Neural progenitor cell (in vitro differentiated cells): ENCODE data around the gene MYBBP1A. TPM values are rescaled to one million over a fixed set of nuclear protein-coding genes. Genes with fewer than 3 reads are reported as not detected.
A peak's percentile ranks its signal among the peaks of the same experiment; 100 is the strongest.

ENCODE experiments used
- DNase-seq: peaks from one replicate; pipeline ENCODE4 v3.0.0-alpha.2; 2016; ENCODE audit warnings: low spot score
- H2AFZ ChIP-seq: fragments of 200-600 bp; sonication (generic); replicated peaks from 2 replicates; pipeline ENCODE4 v1.6.1; 2016; ENCODE audit warnings: antibody characterized with exemption
- H3F3A ChIP-seq: fragments of 200-600 bp; sonication (generic); 2 replicates; pipeline ENCODE4 v1.6.1; 2016; ENCODE audit warnings: antibody characterized with exemption, low read depth
- H3K27ac ChIP-seq: fragments of 200-600 bp; sonication (generic); 2 replicates; pipeline ENCODE4 v1.5.1; 2016; ENCODE audit warnings: mild to moderate bottlenecking
- H3K27me3 ChIP-seq: fragments of 200-600 bp; sonication (generic); 2 replicates; pipeline ENCODE4 v1.6.1; 2016; ENCODE audit warnings: mild to moderate bottlenecking, moderate library complexity
- H3K36me3 ChIP-seq: fragments of 200-600 bp; sonication (generic); 2 replicates; pipeline ENCODE4 v1.5.1; 2016
- H3K4me1 ChIP-seq: fragments of 200-600 bp; sonication (generic); 2 replicates; pipeline ENCODE4 v1.6.1; 2016; ENCODE audit warnings: mixed run types
- H3K4me2 ChIP-seq: fragments of 200-600 bp; sonication (generic); 2 replicates; pipeline ENCODE4 v1.6.1; 2016
- H3K4me3 ChIP-seq: fragments of 200-600 bp; sonication (generic); 2 replicates; pipeline ENCODE4 v1.5.1; 2016
- H3K79me2 ChIP-seq: fragments of 200-600 bp; sonication (generic); 2 replicates; pipeline ENCODE4 v1.6.1; 2016; ENCODE audit warnings: low read depth
- H3K9ac ChIP-seq: fragments of 200-600 bp; sonication (generic); 2 replicates; pipeline ENCODE4 v1.6.1; 2016
- H3K9me3 ChIP-seq: fragments of 200-600 bp; sonication (generic); 2 replicates; pipeline ENCODE4 v1.5.1; 2016; ENCODE audit warnings: low read depth
- H4K20me1 ChIP-seq: fragments of 200-600 bp; sonication (generic); 2 replicates; pipeline ENCODE4 v1.6.1; 2016; ENCODE audit warnings: low read depth
- H3K27ac Mint-ChIP-seq: 3 replicates; pipeline ENCODE4 v1.8.0; 2021; ENCODE audit warnings: mixed read lengths
- H3K27me3 Mint-ChIP-seq: 2 replicates; pipeline ENCODE4 v1.8.0; 2022; ENCODE audit warnings: low read depth, mild to moderate bottlenecking, inconsistent platforms, moderate library complexity, mixed read lengths; ENCODE audit not compliant: insufficient read depth
- H3K36me3 Mint-ChIP-seq: 3 replicates; pipeline ENCODE4 v1.8.0; 2021; ENCODE audit warnings: mixed read lengths
- H3K4me1 Mint-ChIP-seq: 3 replicates; pipeline ENCODE4 v1.8.0; 2021; ENCODE audit warnings: mixed read lengths
- H3K4me3 Mint-ChIP-seq: 3 replicates; pipeline ENCODE4 v1.8.0; 2021; ENCODE audit warnings: mild to moderate bottlenecking, moderate library complexity, mixed read lengths
- H3K9me3 Mint-ChIP-seq: 3 replicates; pipeline ENCODE4 v1.8.0; 2020; ENCODE audit warnings: mixed read lengths
- EZH2 ChIP-seq: fragments of 200-600 bp; sonication (generic); IDR thresholded peaks from 2 replicates; pipeline ENCODE4 v1.6.1; 2017; ENCODE audit warnings: antibody characterized with exemption, mild to moderate bottlenecking, moderate library complexity
- EZH2phosphoT487 ChIP-seq: fragments of 200-600 bp; sonication (generic); IDR thresholded peaks from 2 replicates; pipeline ENCODE4 v1.6.1; 2017; ENCODE audit warnings: antibody characterized with exemption
- total RNA-seq: library from RNA; depleted of rRNA; stranded (reverse); fragments of >200 nt; gene quantifications from 2 replicates; pipeline ENCODE4 v1.2.3, GENCODE V29; 2015; ENCODE audit warnings: low replicate concordance
- TF ChIP-seq, protein P1 (sequence below): fragments of 200-600 bp; sonication (generic); IDR thresholded peaks from 2 replicates; pipeline ENCODE4 v1.5.1; 2017; ENCODE audit warnings: antibody characterized with exemption, mild to moderate bottlenecking

Gene MYBBP1A
- total RNA-seq, 1 donor from 2014 or later = 17.4 TPM

DNA sequence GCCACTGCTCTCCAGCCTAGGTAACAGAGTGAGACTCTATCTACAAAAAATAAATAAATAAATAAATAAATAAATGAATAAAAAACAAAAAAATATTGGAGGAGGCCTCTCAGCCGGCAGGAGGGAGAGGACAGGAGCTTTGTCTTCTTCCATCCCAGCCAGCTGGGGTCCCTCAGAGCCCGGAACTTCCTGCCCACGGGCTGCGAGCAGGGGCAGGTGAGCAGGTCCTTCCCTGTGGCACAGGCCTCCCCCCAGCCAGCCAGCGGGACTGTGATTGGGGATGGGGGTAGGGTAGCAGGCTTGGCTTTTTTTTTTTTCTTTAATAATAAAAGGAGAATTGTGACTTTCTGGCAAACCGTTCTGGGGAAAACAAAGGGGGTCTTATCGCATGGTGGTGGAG, 39.2 kb upstream of the MYBBP1A start:
- no peaks in the 10 kb centered on the region for H3K9me3 ChIP-seq
- peak overlapping the region; percentile 23 for H2AFZ ChIP-seq
- peaks cover 7% of the 10 kb centered on the region for H3K4me1 ChIP-seq
- H3K9ac ChIP-seq = no peak overlapping the region
- Mint-ChIP-seq H3K4me1 (peaks cover 19% of the 10 kb centered on the region), H3K27ac (no peak overlapping the region), H3K36me3 (no peaks in the 10 kb centered on the region), H3K9me3 (no peaks in the 10 kb centered on the region), H3K27me3 (peaks cover 11% of the 10 kb centered on the region), H3K4me3 (no peak overlapping the region)
- TF ChIP-seq EZH2phosphoT487 (no peak), EZH2 (no peak)
- TF ChIP-seq, protein P1, sequence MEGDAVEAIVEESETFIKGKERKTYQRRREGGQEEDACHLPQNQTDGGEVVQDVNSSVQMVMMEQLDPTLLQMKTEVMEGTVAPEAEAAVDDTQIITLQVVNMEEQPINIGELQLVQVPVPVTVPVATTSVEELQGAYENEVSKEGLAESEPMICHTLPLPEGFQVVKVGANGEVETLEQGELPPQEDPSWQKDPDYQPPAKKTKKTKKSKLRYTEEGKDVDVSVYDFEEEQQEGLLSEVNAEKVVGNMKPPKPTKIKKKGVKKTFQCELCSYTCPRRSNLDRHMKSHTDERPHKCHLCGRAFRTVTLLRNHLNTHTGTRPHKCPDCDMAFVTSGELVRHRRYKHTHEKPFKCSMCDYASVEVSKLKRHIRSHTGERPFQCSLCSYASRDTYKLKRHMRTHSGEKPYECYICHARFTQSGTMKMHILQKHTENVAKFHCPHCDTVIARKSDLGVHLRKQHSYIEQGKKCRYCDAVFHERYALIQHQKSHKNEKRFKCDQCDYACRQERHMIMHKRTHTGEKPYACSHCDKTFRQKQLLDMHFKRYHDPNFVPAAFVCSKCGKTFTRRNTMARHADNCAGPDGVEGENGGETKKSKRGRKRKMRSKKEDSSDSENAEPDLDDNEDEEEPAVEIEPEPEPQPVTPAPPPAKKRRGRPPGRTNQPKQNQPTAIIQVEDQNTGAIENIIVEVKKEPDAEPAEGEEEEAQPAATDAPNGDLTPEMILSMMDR = no peak
- H3K36me3 ChIP-seq = no peaks in the 10 kb centered on the region
- no peaks in the 10 kb centered on the region for H3K79me2 ChIP-seq
- H3K27ac ChIP-seq = no peak overlapping the region
- no peak overlapping the region for H3K4me2 ChIP-seq
- H3K27me3 ChIP-seq = no peaks in the 10 kb centered on the region
- H4K20me1 ChIP-seq = no peaks in the 10 kb centered on the region
- H3F3A ChIP-seq = peaks cover 8% of the 10 kb centered on the region
- H3K4me3 ChIP-seq = no peak overlapping the region
- peak; percentile 2 for DNase-seq

DNA sequence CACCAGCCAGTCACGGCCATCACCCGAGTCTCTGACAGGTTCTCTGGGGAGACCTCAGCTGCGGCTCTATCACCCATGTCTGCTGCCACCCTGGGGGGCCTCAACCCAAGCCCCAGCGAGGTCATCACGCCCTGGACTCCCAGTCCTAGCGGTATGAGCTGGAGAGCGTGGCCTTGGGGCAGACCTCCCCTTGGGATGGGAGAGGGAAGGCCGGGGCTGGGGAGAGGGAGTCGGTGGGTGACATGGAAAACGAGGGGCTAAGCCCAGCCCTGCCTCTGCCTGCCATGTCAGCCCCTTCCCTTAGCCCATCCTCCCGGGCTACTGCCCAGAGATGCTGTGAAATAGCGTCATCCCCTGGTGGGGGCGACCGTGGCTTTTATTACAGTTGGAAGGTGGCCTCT, 37.8 kb upstream of the MYBBP1A start:
- H3K36me3 Mint-ChIP-seq = no peaks in the 10 kb centered on the region
- H3F3A ChIP-seq = peaks cover 2% of the 10 kb centered on the region
- H4K20me1 ChIP-seq = no peaks in the 10 kb centered on the region
- H3K9ac ChIP-seq = no peak overlapping the region
- peaks cover 15% of the 10 kb centered on the region for H3K27me3 Mint-ChIP-seq
- no peak for DNase-seq
- H3K27ac Mint-ChIP-seq = no peak overlapping the region
- H3K9me3 Mint-ChIP-seq = no peaks in the 10 kb centered on the region
- H3K27ac ChIP-seq = no peak overlapping the region
- no peaks in the 10 kb centered on the region for H3K9me3 ChIP-seq
- no peak overlapping the region for H3K4me3 Mint-ChIP-seq
- peaks cover 12% of the 10 kb centered on the region for H3K4me1 Mint-ChIP-seq
- no peak overlapping the region for H2AFZ ChIP-seq
- H3K4me1 ChIP-seq = no peaks in the 10 kb centered on the region
- H3K27me3 ChIP-seq = no peaks in the 10 kb centered on the region
- TF ChIP-seq EZH2 = no peak
- TF ChIP-seq, protein P1 = no peak
- no peak for TF ChIP-seq EZH2phosphoT487
- H3K36me3 ChIP-seq = no peaks in the 10 kb centered on the region
- H3K4me2 ChIP-seq = no peak overlapping the region
- no peaks in the 10 kb centered on the region for H3K79me2 ChIP-seq
- H3K4me3 ChIP-seq = no peak overlapping the region

DNA sequence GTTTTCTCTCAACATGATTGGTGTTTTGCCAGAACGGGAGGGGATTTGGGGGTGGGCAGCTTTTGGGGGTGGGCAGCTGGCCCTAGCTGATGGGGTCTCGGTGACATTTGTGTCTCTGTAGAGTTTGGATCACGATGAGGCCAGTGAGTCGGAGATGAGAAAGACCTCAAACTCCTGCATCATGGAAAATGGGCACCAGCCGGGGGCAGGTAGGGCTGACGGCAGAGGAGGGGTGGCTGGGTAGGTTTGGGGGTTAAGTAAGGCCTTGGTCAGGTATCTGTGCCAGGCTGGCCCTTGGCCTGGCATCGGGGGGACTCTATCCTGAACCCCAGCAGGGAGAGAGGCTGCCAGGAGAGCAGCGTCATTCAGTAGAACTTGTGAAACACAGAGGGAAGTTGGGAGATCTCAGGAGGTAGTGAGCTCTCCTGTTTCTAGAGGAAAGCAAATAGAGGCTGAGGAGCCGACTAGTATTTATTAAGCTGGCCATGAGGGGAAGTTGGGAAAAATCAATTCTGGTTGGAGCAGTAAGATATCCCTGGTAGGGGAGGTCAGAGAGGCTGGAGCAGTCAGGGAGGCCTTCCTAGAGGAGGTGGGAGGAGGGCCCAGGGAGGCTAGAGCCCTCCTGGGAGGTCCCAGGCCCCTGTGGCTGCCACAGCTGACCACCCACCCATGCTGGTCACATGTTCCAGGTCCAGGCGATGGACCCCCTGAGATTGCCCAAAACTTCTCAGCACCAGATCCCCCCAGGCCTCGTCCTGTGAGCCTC, 37.2 kb upstream of the MYBBP1A start:
- no peaks in the 10 kb centered on the region for H3K36me3 ChIP-seq
- H3K4me1 ChIP-seq = no peaks in the 10 kb centered on the region
- TF ChIP-seq EZH2 (no peak), EZH2phosphoT487 (no peak)
- TF ChIP-seq, protein P1 = no peak
- H2AFZ ChIP-seq = no peak overlapping the region
- Mint-ChIP-seq H3K27ac (peak overlapping the region; percentile 46), H3K27me3 (peaks cover 15% of the 10 kb centered on the region), H3K4me3 (no peak overlapping the region), H3K36me3 (no peaks in the 10 kb centered on the region), H3K9me3 (no peaks in the 10 kb centered on the region), H3K4me1 (peaks cover 6% of the 10 kb centered on the region)
- H3K79me2 ChIP-seq = no peaks in the 10 kb centered on the region
- DNase-seq = no peak
- H3K27ac ChIP-seq = no peak overlapping the region
- no peak overlapping the region for H3K4me2 ChIP-seq
- H3K9me3 ChIP-seq = no peaks in the 10 kb centered on the region
- no peaks in the 10 kb centered on the region for H4K20me1 ChIP-seq
- H3K27me3 ChIP-seq = no peaks in the 10 kb centered on the region
- no peak overlapping the region for H3K9ac ChIP-seq
- no peaks in the 10 kb centered on the region for H3F3A ChIP-seq
- H3K4me3 ChIP-seq = no peak overlapping the region
